ENCODE measurements around the gene TMEM178A.

The TMEM178A gene

GRCh38 chr2:39664888-39665591, 677 bp upstream of the TMEM178A start:
- no peak overlapping the region for H3K4me3 ChIP-seq (ENCODE audit: low read depth, low read length)
- TF ChIP-seq CTCF (IDR thresholded peaks at IDR 0.05; ENCODE audit: low read depth, low read length, missing control alignments) = no peak
- no peak for DNase-seq (ENCODE audit: low read depth)

- no peak overlapping the region for H3K4me3 ChIP-seq (ENCODE audit: low read depth, low read length)
- TF ChIP-seq CTCF (IDR thresholded peaks at IDR 0.05; ENCODE audit: low read depth, low read length, missing control alignments) = no peak
- no peak for DNase-seq (ENCODE audit: low read depth)
Measured at GRCh38 chr2:39666491-39667101, 879 bp downstream of the TMEM178A start.

GRCh38 chr2:39667104-39667885, 1.6 kb downstream of the TMEM178A start:
- no peak for DNase-seq (ENCODE audit: low read depth)
- no peak overlapping the region for H3K4me3 ChIP-seq (ENCODE audit: low read depth, low read length)
- no peak for TF ChIP-seq CTCF (IDR thresholded peaks at IDR 0.05; ENCODE audit: low read depth, low read length, missing control alignments)

- DNase-seq (ENCODE audit: low read depth) = no peak
- no peak for TF ChIP-seq CTCF (IDR thresholded peaks at IDR 0.05; ENCODE audit: low read depth, low read length, missing control alignments)
- H3K4me3 ChIP-seq (ENCODE audit: low read depth, low read length) = no peak overlapping the region
Measured at GRCh38 chr2:39667886-39668276, 2.2 kb downstream of the TMEM178A start.

GRCh38 chr2:39668576-39669080, 2.9 kb downstream of the TMEM178A start:
- TF ChIP-seq CTCF (IDR thresholded peaks at IDR 0.05; ENCODE audit: low read depth, low read length, missing control alignments) = no peak
- DNase-seq (ENCODE audit: low read depth) = no peak
- no peak overlapping the region for H3K4me3 ChIP-seq (ENCODE audit: low read depth, low read length)

- no peak for DNase-seq (ENCODE audit: low read depth)
- H3K4me3 ChIP-seq (ENCODE audit: low read depth, low read length) = no peak overlapping the region
- TF ChIP-seq CTCF (IDR thresholded peaks at IDR 0.05; ENCODE audit: low read depth, low read length, missing control alignments) = no peak
Measured at GRCh38 chr2:39671604-39672003, 5.9 kb downstream of the TMEM178A start.

All from GM12864 (cell line).